ENCODE measurements around the gene PIGZ. TPM values are rescaled to one million over a fixed set of nuclear protein-coding genes. Genes with fewer than 3 reads are reported as not detected.

The PIGZ gene
- total RNA-seq, 6 donors from 2014 or later: 3.4 to 16.8 (median 7.3) TPM

DNA sequence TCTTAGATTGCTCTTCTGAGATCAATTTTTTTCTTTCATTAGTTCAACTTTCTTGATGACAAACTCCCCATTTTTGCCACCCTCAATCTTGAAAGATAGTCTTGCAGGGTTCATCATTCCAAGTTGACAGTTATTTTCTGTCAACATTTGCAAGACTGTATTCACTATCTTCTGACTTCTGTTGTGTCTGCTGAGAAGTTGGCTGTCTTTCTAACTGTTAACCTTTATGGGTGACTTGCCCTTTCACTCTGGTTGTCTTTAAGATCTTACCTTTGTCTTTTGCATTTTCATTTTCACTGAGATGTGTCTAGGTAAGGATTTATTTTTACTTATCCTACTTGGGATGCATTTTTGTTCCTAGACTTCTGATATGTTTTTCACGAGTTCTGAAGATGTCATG, 14.6 kb upstream of the PIGZ start:
- Histone ChIP-seq H3K27me3 (no peaks in the 10 kb centered on the region), H3K27ac (no peak overlapping the region), H3K9me3 (peaks cover 0 to 6% (median 0%) of the 10 kb centered on the region in 4 donors), H3K4me3 (no peak overlapping the region), H3K36me3 (no peaks in the 10 kb centered on the region), H3K4me1 (peaks cover 0 to 6% (median 0%) of the 10 kb centered on the region in 4 donors)
- TF ChIP-seq, protein P1, sequence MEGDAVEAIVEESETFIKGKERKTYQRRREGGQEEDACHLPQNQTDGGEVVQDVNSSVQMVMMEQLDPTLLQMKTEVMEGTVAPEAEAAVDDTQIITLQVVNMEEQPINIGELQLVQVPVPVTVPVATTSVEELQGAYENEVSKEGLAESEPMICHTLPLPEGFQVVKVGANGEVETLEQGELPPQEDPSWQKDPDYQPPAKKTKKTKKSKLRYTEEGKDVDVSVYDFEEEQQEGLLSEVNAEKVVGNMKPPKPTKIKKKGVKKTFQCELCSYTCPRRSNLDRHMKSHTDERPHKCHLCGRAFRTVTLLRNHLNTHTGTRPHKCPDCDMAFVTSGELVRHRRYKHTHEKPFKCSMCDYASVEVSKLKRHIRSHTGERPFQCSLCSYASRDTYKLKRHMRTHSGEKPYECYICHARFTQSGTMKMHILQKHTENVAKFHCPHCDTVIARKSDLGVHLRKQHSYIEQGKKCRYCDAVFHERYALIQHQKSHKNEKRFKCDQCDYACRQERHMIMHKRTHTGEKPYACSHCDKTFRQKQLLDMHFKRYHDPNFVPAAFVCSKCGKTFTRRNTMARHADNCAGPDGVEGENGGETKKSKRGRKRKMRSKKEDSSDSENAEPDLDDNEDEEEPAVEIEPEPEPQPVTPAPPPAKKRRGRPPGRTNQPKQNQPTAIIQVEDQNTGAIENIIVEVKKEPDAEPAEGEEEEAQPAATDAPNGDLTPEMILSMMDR (IDR thresholded peaks at IDR 0.05): no peak
- 68 to 75% methylated on average over 1 of the region's 1 CpG for WGBS, 2 donors
- ATAC-seq (ENCODE audit: low FRiP score in 2 of 2): no peak
- no peak for DNase-seq

GRCh38 chr3:196981657-196982056, 13.0 kb upstream of the PIGZ start:
- DNase-seq (no peak), ATAC-seq (ENCODE audit: low FRiP score in 2 of 2) (no peak)
- H3K36me3 ChIP-seq: no peaks in the 10 kb centered on the region
- no peaks in the 10 kb centered on the region for H3K27me3 ChIP-seq
- H3K9me3 ChIP-seq: peaks cover 0 to 6% (median 0%) of the 10 kb centered on the region in 4 donors
- 88 to 96% methylated on average over 13 of the region's 13 CpGs for WGBS, 2 donors
- H3K27ac ChIP-seq: no peak overlapping the region
- TF ChIP-seq POLR2A (IDR thresholded peaks at IDR 0.05): no peak
- TF ChIP-seq EP300 (IDR thresholded peaks at IDR 0.05): no peak
- no peak for TF ChIP-seq POLR2AphosphoS5 (IDR thresholded peaks at IDR 0.05)
- TF ChIP-seq, protein P1 (IDR thresholded peaks at IDR 0.05): no peak
- H3K4me3 ChIP-seq: no peak overlapping the region
- H3K4me1 ChIP-seq: peaks cover 0 to 6% (median 0%) of the 10 kb centered on the region in 4 donors

DNA sequence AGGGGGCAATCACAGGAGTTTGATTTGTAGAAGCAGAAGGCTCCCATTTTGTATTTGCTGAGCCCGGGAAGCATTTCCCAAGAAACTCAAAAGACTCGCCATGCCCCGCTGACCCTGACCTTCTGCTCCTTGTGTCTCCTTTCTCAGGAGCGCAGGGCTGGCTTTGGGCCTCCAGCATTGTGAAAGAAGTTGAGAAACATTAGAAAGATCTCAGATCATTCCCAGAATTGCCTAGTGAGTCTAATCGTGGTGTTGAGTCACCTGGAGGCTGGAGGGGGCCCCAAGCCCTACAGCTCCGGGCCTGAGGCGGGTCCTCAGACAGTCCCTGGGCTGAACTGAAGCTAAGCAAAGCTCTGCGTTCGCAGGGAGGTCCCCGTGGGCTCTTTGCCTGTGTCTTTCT, 10.9 kb upstream of the PIGZ start:
- TF ChIP-seq, protein P1 (IDR thresholded peaks at IDR 0.05): no peak
- TF ChIP-seq POLR2AphosphoS5 (IDR thresholded peaks at IDR 0.05): no peak
- no peak for TF ChIP-seq EP300 (IDR thresholded peaks at IDR 0.05)
- no peak for TF ChIP-seq POLR2A (IDR thresholded peaks at IDR 0.05)
- ATAC-seq (ENCODE audit: low FRiP score in 2 of 2) (no peak), DNase-seq (no peak)
- H3K27ac ChIP-seq: no peak overlapping the region
- no peaks in the 10 kb centered on the region for H3K27me3 ChIP-seq
- 75 to 77% methylated on average over 10 of the region's 10 CpGs for WGBS, 2 donors
- no peak overlapping the region for H3K4me3 ChIP-seq
- peaks cover 0 to 6% (median 0%) of the 10 kb centered on the region in 4 donors for H3K4me1 ChIP-seq
- no peaks in the 10 kb centered on the region for H3K36me3 ChIP-seq
- H3K9me3 ChIP-seq: peaks cover 0 to 6% (median 0%) of the 10 kb centered on the region in 4 donors

DNA sequence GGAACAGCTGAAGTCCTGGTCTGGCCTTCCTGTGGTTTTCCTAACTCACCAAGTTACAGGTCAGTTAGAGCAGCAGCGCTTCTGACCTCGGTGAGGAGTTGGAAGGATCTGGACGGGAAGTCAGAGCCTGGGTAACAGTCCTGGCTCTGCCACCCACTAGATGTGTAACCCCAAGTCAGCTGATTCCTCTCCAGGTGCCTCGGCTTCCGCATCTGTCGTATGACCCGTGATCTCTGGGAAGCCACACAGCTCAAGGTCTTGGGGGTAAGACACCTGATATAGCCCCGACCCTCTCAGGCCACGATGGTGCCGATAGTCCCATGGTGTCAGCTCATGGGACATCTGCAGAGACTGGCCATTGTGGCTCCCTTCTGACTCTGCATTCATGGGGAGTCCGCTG, 8.3 kb upstream of the PIGZ start:
- no peak overlapping the region for H3K27ac ChIP-seq
- H3K36me3 ChIP-seq: no peaks in the 10 kb centered on the region
- ATAC-seq (ENCODE audit: low FRiP score in 2 of 2): no peak
- H3K4me3 ChIP-seq: no peak overlapping the region
- peaks cover 0 to 6% (median 0%) of the 10 kb centered on the region in 4 donors for H3K4me1 ChIP-seq
- no peak for DNase-seq
- TF ChIP-seq POLR2AphosphoS5 (IDR thresholded peaks at IDR 0.05): no peak
- TF ChIP-seq, protein P1 (IDR thresholded peaks at IDR 0.05): no peak
- TF ChIP-seq EP300 (IDR thresholded peaks at IDR 0.05): no peak
- no peaks in the 10 kb centered on the region for H3K9me3 ChIP-seq
- H3K27me3 ChIP-seq: no peaks in the 10 kb centered on the region
- 80 to 82% methylated on average over 3 to 11 of the region's 11 CpGs for WGBS, 2 donors

GRCh38 chr3:196975349-196975748, 6.7 kb upstream of the PIGZ start:
- Histone ChIP-seq H3K36me3 (no peaks in the 10 kb centered on the region), H3K4me3 (no peak overlapping the region), H3K27ac (no peak overlapping the region), H3K4me1 (peaks cover 0 to 8% (median 0%) of the 10 kb centered on the region in 4 donors), H3K9me3 (no peaks in the 10 kb centered on the region), H3K27me3 (no peaks in the 10 kb centered on the region)
- ATAC-seq (ENCODE audit: low FRiP score in 2 of 2): no peak
- no peak for DNase-seq
- 65 to 80% methylated on average over 2 to 4 of the region's 4 CpGs for WGBS, 2 donors
- TF ChIP-seq, protein P1 (IDR thresholded peaks at IDR 0.05): no peak
- no peak for TF ChIP-seq EP300 (IDR thresholded peaks at IDR 0.05)
- no peak for TF ChIP-seq POLR2AphosphoS5 (IDR thresholded peaks at IDR 0.05)
